Colonic mucosa (tissue), 4 donors: ENCODE results near the gene TXNDC5. TPM values are rescaled to one million over a fixed set of nuclear protein-coding genes. Genes with fewer than 3 reads are reported as not detected.

ENCODE experiments used
- DNase-seq: peaks from one replicate; pipeline ENCODE4 v3.0.0-alpha.2; 2020
- H3K27ac ChIP-seq: fragments of 200-600 bp; one replicate; pipeline ENCODE4 v1.8.0; 2021
- H3K27me3 ChIP-seq: fragments of 200-600 bp; one replicate; pipeline ENCODE4 v1.8.0; 2021
- H3K36me3 ChIP-seq: fragments of 200-600 bp; one replicate; pipeline ENCODE4 v1.8.0; 2021
- H3K4me1 ChIP-seq: fragments of 200-600 bp; one replicate; pipeline ENCODE4 v1.8.0; 2021; ENCODE audit warnings: mild to moderate bottlenecking
- H3K4me3 ChIP-seq: fragments of 200-600 bp; one replicate; pipeline ENCODE4 v1.8.0; 2021
- H3K9ac ChIP-seq, 2 donors: one replicate each; pipeline ENCODE4 v1.7.0; 2013; ENCODE audit warnings: control low read depth in 2 of 2, low read depth in 2 of 2, low read length in 2 of 2
- H3K9me3 ChIP-seq: fragments of 200-600 bp; one replicate; pipeline ENCODE4 v1.8.0; 2021
- intact Hi-C: fragments of 100-400 bp; cut with DNase I; formaldehyde crosslinking; loops from one replicate; pipeline ENCODE4 v1.14.1; 2022
- total RNA-seq, 2 donors: library from RNA; stranded (reverse); fragmentation: NEBNext Ultra II Directional in 1 of 2; extraction: Animal tissue kit (Norgen Biotek cat#: 25700) in 1 of 2; gene quantifications; one replicate each; pipeline ENCODE4 v1.2.1, GENCODE V29; 2021
- TF ChIP-seq, protein P1 (sequence below): fragments of 200-600 bp; IDR thresholded peaks from one replicate; pipeline ENCODE4 v1.8.0; 2022; ENCODE audit warnings: antibody characterized with exemption, mild to moderate bottlenecking
- donor health status: healthy.
- donor health status: DM: no; HTN: no; CAD: no.
- donor health status: DM: no; HTN: no; CAD: no.

The TXNDC5 gene
- total RNA-seq, 2 donors from 2014 or later: 82.2 to 126 TPM

DNA sequence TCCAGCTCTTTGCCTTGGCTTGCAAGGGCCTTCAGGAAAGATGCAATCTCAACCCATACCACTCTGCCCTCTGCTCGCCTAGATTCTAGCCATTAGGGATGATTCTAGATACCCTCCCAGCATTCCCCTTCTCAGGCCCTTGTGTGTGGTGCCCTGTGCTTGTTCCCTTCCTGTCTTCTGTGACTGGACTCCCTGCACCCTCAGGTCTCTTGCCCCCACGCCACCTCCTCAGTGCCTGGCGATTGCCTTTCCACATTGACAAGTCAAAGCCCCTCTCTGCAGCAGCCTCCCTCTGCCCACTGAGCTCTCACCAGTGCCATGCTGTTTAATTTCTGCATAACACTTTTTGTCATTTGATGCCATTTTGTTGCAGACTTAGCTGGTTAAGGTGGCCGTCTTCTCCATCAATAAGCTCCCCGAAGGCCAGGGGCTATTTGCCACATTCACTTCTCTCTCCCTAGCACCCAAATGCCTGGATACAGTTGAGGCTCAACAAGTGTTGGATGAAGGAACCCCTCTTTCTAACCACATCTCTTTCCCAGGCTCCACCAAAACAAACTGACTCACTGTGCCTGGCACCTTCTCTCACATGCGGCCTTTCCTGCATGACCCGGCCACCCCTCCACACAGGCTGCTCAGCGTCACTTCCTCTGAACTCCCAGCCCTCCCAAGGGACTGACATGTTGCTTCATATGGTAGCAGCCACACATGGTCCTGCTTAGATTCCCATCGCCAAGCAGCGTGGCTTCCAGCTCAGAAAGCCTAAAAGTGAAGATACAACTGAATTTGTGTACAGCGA, 4.6 kb upstream of the TXNDC5 start:
- no peak for DNase-seq
- Histone ChIP-seq H3K9ac (no peak overlapping the region), H3K4me3 (no peak overlapping the region), H3K27ac (no peak overlapping the region), H3K9me3 (no peaks in the 10 kb centered on the region), H3K4me1 (no peaks in the 10 kb centered on the region), H3K36me3 (no peaks in the 10 kb centered on the region), H3K27me3 (no peaks in the 10 kb centered on the region)
- intact Hi-C loops: loop anchor here (10.0 kb wide), 1 partner anchor 190 kb away; the partner anchor contains the start of gene BMP6
- TF ChIP-seq, protein P1, sequence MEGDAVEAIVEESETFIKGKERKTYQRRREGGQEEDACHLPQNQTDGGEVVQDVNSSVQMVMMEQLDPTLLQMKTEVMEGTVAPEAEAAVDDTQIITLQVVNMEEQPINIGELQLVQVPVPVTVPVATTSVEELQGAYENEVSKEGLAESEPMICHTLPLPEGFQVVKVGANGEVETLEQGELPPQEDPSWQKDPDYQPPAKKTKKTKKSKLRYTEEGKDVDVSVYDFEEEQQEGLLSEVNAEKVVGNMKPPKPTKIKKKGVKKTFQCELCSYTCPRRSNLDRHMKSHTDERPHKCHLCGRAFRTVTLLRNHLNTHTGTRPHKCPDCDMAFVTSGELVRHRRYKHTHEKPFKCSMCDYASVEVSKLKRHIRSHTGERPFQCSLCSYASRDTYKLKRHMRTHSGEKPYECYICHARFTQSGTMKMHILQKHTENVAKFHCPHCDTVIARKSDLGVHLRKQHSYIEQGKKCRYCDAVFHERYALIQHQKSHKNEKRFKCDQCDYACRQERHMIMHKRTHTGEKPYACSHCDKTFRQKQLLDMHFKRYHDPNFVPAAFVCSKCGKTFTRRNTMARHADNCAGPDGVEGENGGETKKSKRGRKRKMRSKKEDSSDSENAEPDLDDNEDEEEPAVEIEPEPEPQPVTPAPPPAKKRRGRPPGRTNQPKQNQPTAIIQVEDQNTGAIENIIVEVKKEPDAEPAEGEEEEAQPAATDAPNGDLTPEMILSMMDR: no peak

DNA sequence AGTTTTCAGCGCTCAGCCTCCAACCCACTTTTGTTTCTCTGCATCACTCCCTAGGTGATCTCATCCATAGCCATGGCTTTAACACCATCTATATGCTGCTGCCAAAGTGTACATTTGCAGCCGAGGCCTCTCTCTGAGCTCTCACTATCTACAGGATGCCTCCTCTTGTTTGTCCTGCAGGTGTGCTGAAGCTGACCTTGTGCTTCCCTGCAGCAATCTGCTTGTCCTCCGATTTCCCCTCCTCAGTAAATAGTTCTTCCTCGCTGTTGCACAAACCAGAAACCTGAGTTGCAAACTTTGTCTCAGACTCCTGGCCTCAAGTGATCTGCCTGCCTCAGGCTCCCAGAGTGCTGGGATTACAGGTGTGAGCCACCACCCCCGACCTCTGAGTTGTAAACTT, 3.7 kb upstream of the TXNDC5 start:
- Histone ChIP-seq H3K27ac (no peak overlapping the region), H3K4me3 (no peak overlapping the region)
- intact Hi-C loops: loop anchor here (10.0 kb wide), 1 partner anchor 190 kb away; the partner anchor contains the start of gene BMP6

DNA sequence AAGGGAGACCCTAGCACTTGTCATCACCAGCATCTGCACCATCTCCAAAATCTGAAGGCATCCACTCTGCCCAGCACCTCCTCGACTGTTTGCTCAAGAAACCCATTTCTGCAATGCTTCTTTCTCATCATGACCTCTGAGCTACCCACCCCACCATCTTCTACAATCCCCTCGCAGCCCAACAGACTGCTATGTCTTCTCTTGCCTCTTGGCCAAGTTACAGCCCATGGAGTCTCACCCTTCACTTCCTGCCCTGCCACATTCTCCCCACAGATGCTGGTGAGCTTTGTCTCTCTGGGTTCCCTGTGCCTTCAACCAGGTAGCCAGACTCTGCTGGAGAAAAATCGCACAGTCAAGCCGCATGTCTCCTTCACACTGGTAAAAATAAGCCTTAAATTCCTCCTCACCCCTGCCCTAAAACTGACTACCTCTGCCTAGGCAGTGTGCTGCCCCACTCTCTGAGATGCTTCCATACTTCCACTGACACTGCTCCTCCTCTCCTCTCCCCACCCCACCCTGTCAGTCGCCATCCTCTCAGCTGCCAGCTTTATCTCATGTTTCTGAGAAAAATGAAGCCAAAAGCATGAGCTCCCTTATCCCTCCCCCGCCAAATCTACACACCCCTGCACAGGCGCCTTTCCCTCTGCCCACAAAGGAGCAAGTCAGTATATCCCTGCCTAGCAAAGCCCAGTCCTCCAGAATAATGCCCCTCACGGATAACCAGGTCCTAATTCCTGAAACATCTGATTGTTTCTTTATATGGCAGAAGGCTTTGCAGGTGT, 2.3 kb upstream of the TXNDC5 start:
- Histone ChIP-seq H3K4me3 (no peak overlapping the region), H3K9me3 (no peaks in the 10 kb centered on the region), H3K36me3 (no peaks in the 10 kb centered on the region), H3K9ac (no peak overlapping the region), H3K4me1 (no peaks in the 10 kb centered on the region), H3K27ac (no peak overlapping the region), H3K27me3 (no peaks in the 10 kb centered on the region)
- intact Hi-C loops: loop anchor here (10.0 kb wide), 1 partner anchor 188 kb away; the partner anchor contains the start of gene BMP6
- TF ChIP-seq, protein P1: no peak
- no peak for DNase-seq

More for the DNA sequence above, 3.7 kb upstream of the TXNDC5 start:
- DNase-seq: no peak
- no peaks in the 10 kb centered on the region for H3K36me3 ChIP-seq
- TF ChIP-seq, protein P1: no peak
- no peaks in the 10 kb centered on the region for H3K9me3 ChIP-seq
- H3K4me1 ChIP-seq: no peaks in the 10 kb centered on the region
- H3K9ac ChIP-seq: no peak overlapping the region
- H3K27me3 ChIP-seq: no peaks in the 10 kb centered on the region

DNA sequence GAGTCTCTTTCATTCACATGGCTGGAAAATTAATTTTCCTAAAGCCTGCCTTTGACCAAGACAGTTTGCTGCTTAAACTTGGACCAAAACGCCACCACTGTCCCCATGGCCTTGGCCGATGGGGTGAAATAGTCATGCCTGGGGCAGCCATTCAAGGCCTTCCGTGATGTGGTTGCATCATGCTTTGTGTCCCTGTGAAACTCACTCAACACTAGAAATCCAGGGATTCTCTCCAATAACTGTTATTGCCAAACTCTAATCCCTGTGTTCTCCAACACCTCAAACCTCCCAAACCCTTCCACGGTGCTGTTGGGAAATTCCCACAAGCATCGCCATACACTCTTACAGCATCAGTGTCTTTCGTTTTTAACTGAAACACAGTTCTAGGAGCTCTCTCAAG, 1.4 kb upstream of the TXNDC5 start:
- DNase-seq: no peak
- H3K27ac ChIP-seq: peak overlapping the region; percentile 67
- H3K4me1 ChIP-seq: no peaks in the 10 kb centered on the region
- H3K4me3 ChIP-seq: no peak overlapping the region
- H3K27me3 ChIP-seq: no peaks in the 10 kb centered on the region
- H3K9ac ChIP-seq: peak overlapping the region in 1 of 2 donors; percentile 85
- TF ChIP-seq, protein P1: no peak
- intact Hi-C loops: loop anchor here (10.0 kb wide), 1 partner anchor 187 kb away; the partner anchor contains the start of gene BMP6
- H3K9me3 ChIP-seq: no peaks in the 10 kb centered on the region
- no peaks in the 10 kb centered on the region for H3K36me3 ChIP-seq

DNA sequence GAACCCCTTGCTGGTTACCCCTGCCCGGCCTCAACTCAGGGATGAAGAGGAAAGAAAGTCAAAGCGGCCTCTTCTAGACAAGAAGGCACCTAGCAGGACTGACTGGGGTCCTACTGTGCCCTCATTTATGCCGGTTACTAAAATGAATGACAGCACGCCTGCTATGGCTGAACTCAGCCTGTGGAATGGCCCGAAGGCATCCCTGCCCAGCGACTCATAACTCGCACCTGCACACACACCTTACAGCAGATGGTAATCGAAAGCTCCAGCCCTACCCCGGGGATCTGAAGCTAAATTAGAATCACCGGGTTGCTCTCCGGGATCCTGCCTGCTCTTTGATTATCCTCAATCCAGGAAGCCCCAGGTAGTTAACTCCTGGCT, 747 bp upstream of the TXNDC5 start:
- Histone ChIP-seq H3K9me3 (no peaks in the 10 kb centered on the region), H3K4me3 (peak overlapping the region; percentile 55), H3K9ac (peak overlapping the region; percentile 63 to 85), H3K27me3 (no peaks in the 10 kb centered on the region), H3K4me1 (no peaks in the 10 kb centered on the region), H3K27ac (peak overlapping the region; percentile 67), H3K36me3 (no peaks in the 10 kb centered on the region)
- peak; percentile 46 for DNase-seq
- TF ChIP-seq, protein P1: no peak
- intact Hi-C loops: loop anchor here (10.0 kb wide), 1 partner anchor 187 kb away; the partner anchor contains the start of gene BMP6
